Measurements from ENCODE around the gene CHMP6. TPM values are rescaled to one million over a fixed set of nuclear protein-coding genes. Genes with fewer than 3 reads are reported as not detected.

The CHMP6 gene
- total RNA-seq, 1 donor from 2014 or later, result 29.9 TPM

GRCh38 chr17:80950466-80951120 lies 41.0 kb upstream of the CHMP6 start:
- intact Hi-C loops (cut with DNase I), result no loop called here
- no peak overlapping the region for H3K4me3 ChIP-seq
- no peaks in the 10 kb centered on the region for H3K4me1 ChIP-seq
- DNase-seq, result peak; percentile 44
- no peaks in the 10 kb centered on the region for H3K9me3 ChIP-seq
- no peaks in the 10 kb centered on the region for H3K27me3 ChIP-seq
- peaks cover 27% of the 10 kb centered on the region for H3K36me3 ChIP-seq
- TF ChIP-seq CTCF (IDR thresholded peaks at IDR 0.05), result no peak
- ATAC-seq, result no peak
- no peak overlapping the region for H3K27ac ChIP-seq

- H3K27ac ChIP-seq, result no peak overlapping the region
- ATAC-seq, result no peak
- H3K4me3 ChIP-seq, result no peak overlapping the region
- no peak for TF ChIP-seq CTCF (IDR thresholded peaks at IDR 0.05)
- no peaks in the 10 kb centered on the region for H3K4me1 ChIP-seq
- no peaks in the 10 kb centered on the region for H3K27me3 ChIP-seq
- H3K9me3 ChIP-seq, result no peaks in the 10 kb centered on the region
- peaks cover 19% of the 10 kb centered on the region for H3K36me3 ChIP-seq
- intact Hi-C loops (cut with DNase I), result no loop called here
- DNase-seq, result peak; percentile 54
Observed at GRCh38 chr17:80951121-80952090, 40.2 kb upstream of the CHMP6 start.

DNA sequence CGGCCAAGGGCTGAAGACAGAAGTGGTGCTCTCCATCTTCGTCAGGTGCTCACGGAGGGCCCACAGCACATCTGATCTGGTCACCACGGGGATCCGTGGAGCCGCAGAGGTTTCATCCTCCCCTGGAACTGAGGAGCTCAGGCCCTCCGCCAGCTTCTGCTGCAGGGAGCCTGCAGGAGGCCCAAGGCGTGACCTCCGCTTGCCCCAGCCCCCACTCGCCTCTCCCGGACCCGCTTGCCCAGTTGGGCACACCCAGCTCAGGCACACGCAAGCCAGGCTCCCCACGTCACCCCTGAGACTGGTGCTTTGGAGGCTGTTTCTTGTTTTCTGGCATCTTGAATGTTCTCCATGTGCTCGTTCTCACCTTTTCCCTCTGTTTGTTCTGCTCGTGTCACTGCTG lies 39.4 kb upstream of the CHMP6 start:
- Histone ChIP-seq H3K4me3 (no peak overlapping the region), H3K27ac (no peak overlapping the region), H3K9me3 (no peaks in the 10 kb centered on the region), H3K27me3 (no peaks in the 10 kb centered on the region), H3K4me1 (no peaks in the 10 kb centered on the region), H3K36me3 (peaks cover 12% of the 10 kb centered on the region)
- no peak for ATAC-seq
- no peak for TF ChIP-seq CTCF (IDR thresholded peaks at IDR 0.05)
- intact Hi-C loops (cut with DNase I), result no loop called here
- DNase-seq, result peak; percentile 61

- DNase-seq (peak; percentile 61), ATAC-seq (no peak)
- Histone ChIP-seq H3K27ac (no peak overlapping the region), H3K4me1 (no peaks in the 10 kb centered on the region), H3K9me3 (no peaks in the 10 kb centered on the region), H3K36me3 (peaks cover 5% of the 10 kb centered on the region), H3K4me3 (no peak overlapping the region), H3K27me3 (no peaks in the 10 kb centered on the region)
- intact Hi-C loops (cut with DNase I), result no loop called here
- no peak for TF ChIP-seq CTCF (IDR thresholded peaks at IDR 0.05)
Observed at GRCh38 chr17:80953471-80954315, 37.9 kb upstream of the CHMP6 start.

- no peak for TF ChIP-seq CTCF (IDR thresholded peaks at IDR 0.05)
- peaks cover 5% of the 10 kb centered on the region for H3K36me3 ChIP-seq
- H3K27me3 ChIP-seq, result no peaks in the 10 kb centered on the region
- no peak for ATAC-seq
- no peak overlapping the region for H3K4me3 ChIP-seq
- peak; percentile 19 for DNase-seq
- H3K4me1 ChIP-seq, result peaks cover 13% of the 10 kb centered on the region
- intact Hi-C loops (cut with DNase I), result no loop called here
- H3K9me3 ChIP-seq, result no peaks in the 10 kb centered on the region
- no peak overlapping the region for H3K27ac ChIP-seq
Observed at GRCh38 chr17:80955078-80955477, 36.6 kb upstream of the CHMP6 start.

Measured in upper lobe of right lung (tissue), 1 donor.